ENCODE measurements around the gene UNC50.

UNC50 gene

GRCh38 chr2:98601532-98602132, 6.8 kb upstream of the UNC50 start:
- Histone ChIP-seq H4K20me1 (ENCODE audit: insufficient read depth, low read length) (no peaks in the 10 kb centered on the region), H3K27me3 (ENCODE audit: insufficient read depth, low read length) (no peaks in the 10 kb centered on the region), H3K4me2 (ENCODE audit: low read length) (no peak overlapping the region), H3F3A (ENCODE audit: insufficient read depth, low read length) (no peaks in the 10 kb centered on the region), H3K4me1 (ENCODE audit: insufficient read depth, low read length, severe bottlenecking) (peaks cover 3% of the 10 kb centered on the region), H3K9me2 (ENCODE audit: low read depth, low read length) (no peaks in the 10 kb centered on the region), H3K36me3 (ENCODE audit: insufficient read depth, low read length) (peaks cover 62% of the 10 kb centered on the region), H3K9me3 (ENCODE audit: low read length) (no peaks in the 10 kb centered on the region), H3K9ac (ENCODE audit: low read length) (no peak overlapping the region), H3K4me3 (ENCODE audit: low read depth, low read length, poor library complexity, severe bottlenecking) (no peak overlapping the region), H2AFZ (ENCODE audit: low read length) (no peak overlapping the region), H3K27ac (ENCODE audit: low read depth, low read length, poor library complexity, severe bottlenecking) (no peak overlapping the region), H3K79me2 (ENCODE audit: insufficient read depth, low read length) (peaks cover 1% of the 10 kb centered on the region; the same call in 1 of the 2 replicates)
- TF ChIP-seq CTCF (IDR thresholded peaks at IDR 0.05; ENCODE audit: low read length), result peak; percentile 80
- no peak for TF ChIP-seq EZH2 (IDR thresholded peaks at IDR 0.05; ENCODE audit: borderline replicate concordance, low read length)

GRCh38 chr2:98604547-98604946, 3.8 kb upstream of the UNC50 start:
- Histone ChIP-seq H3K9ac (ENCODE audit: low read length) (no peak overlapping the region), H3K79me2 (ENCODE audit: insufficient read depth, low read length) (peaks cover 16% of the 10 kb centered on the region), H3K36me3 (ENCODE audit: insufficient read depth, low read length) (peaks cover 37% of the 10 kb centered on the region), H4K20me1 (ENCODE audit: insufficient read depth, low read length) (no peaks in the 10 kb centered on the region), H3F3A (ENCODE audit: insufficient read depth, low read length) (no peaks in the 10 kb centered on the region), H3K9me3 (ENCODE audit: low read length) (no peaks in the 10 kb centered on the region), H3K4me2 (ENCODE audit: low read length) (no peak overlapping the region), H3K27me3 (ENCODE audit: insufficient read depth, low read length) (no peaks in the 10 kb centered on the region), H3K9me2 (ENCODE audit: low read depth, low read length) (no peaks in the 10 kb centered on the region), H2AFZ (ENCODE audit: low read length) (no peak overlapping the region), H3K27ac (ENCODE audit: low read depth, low read length, poor library complexity, severe bottlenecking) (no peak overlapping the region), H3K4me1 (ENCODE audit: insufficient read depth, low read length, severe bottlenecking) (peaks cover 19% of the 10 kb centered on the region), H3K4me3 (ENCODE audit: low read depth, low read length, poor library complexity, severe bottlenecking) (no peak overlapping the region)
- TF ChIP-seq EZH2 (IDR thresholded peaks at IDR 0.05; ENCODE audit: borderline replicate concordance, low read length) (no peak), CTCF (IDR thresholded peaks at IDR 0.05; ENCODE audit: low read length) (no peak)

- Histone ChIP-seq H3K4me1 (ENCODE audit: insufficient read depth, low read length, severe bottlenecking) (peaks cover 24% of the 10 kb centered on the region), H3K9ac (ENCODE audit: low read length) (no peak overlapping the region), H3K9me2 (ENCODE audit: low read depth, low read length) (no peaks in the 10 kb centered on the region), H3K9me3 (ENCODE audit: low read length) (no peaks in the 10 kb centered on the region), H3K27ac (ENCODE audit: low read depth, low read length, poor library complexity, severe bottlenecking) (no peak overlapping the region), H3K4me2 (ENCODE audit: low read length) (no peak overlapping the region), H3F3A (ENCODE audit: insufficient read depth, low read length) (no peaks in the 10 kb centered on the region), H4K20me1 (ENCODE audit: insufficient read depth, low read length) (no peaks in the 10 kb centered on the region), H3K4me3 (ENCODE audit: low read depth, low read length, poor library complexity, severe bottlenecking) (no peak overlapping the region), H3K79me2 (ENCODE audit: insufficient read depth, low read length) (peaks cover 16% of the 10 kb centered on the region), H3K27me3 (ENCODE audit: insufficient read depth, low read length) (no peaks in the 10 kb centered on the region), H2AFZ (ENCODE audit: low read length) (no peak overlapping the region), H3K36me3 (ENCODE audit: insufficient read depth, low read length) (peaks cover 34% of the 10 kb centered on the region)
- TF ChIP-seq CTCF (IDR thresholded peaks at IDR 0.05; ENCODE audit: low read length) (no peak), EZH2 (IDR thresholded peaks at IDR 0.05; ENCODE audit: borderline replicate concordance, low read length) (no peak)
These were observed 3.3 kb upstream of the UNC50 start for GRCh38 chr2:98605076-98605475.
